ENCODE data around the gene SMAD9. TPM values are rescaled to one million over a fixed set of nuclear protein-coding genes. Genes with fewer than 3 reads are reported as not detected.
"Not testable (repeated sequence)": the region's sequence is repeated elsewhere in the genome, so short reads cannot be mapped to it uniquely, and the experiment has no call there.

Gene SMAD9
- total RNA-seq, 2 donors from 2014 or later, result 1.6 to 1.8 TPM

DNA sequence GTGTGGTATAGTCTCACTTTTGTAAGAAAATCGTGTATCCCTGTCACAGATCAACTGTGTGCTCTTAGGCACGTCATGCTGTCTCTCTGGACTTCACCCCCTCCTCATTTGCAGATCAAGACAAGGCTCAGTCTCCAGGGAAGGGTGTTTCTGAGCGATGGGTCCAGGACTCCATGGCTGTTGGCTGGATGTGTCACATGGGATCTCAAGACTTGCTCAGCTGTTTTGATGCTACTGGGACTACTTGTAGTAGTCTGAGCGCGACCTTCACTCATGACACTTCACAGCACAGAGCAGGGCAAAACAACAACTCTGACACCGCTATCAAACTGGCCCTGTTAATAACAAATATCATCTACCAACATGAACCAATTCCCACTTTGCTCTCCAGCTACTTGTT, 36.2 kb downstream of the SMAD9 start:
- H3K4me1 ChIP-seq, result no peaks in the 10 kb centered on the region
- H3K4me3 ChIP-seq, result no peak overlapping the region
- DNase-seq, result no peak
- no peak for ATAC-seq
- H3K9me3 ChIP-seq, result no peaks in the 10 kb centered on the region
- TF ChIP-seq POLR2A (IDR thresholded peaks at IDR 0.05) (no peak), CTCF (IDR thresholded peaks at IDR 0.05) (no peak)
- H3K27me3 ChIP-seq, result no peaks in the 10 kb centered on the region
- intact Hi-C loops (cut with DNase I), result no loop called here
- 67 to 81% methylated on average over 6 of the region's 6 CpGs for WGBS, 2 donors
- no peaks in the 10 kb centered on the region for H3K36me3 ChIP-seq (replicated peaks in 1 of 2; ENCODE audit: insufficient read depth in 1 of 2, low read depth in 2 of 2)
- no peak overlapping the region for H3K27ac ChIP-seq

GRCh38 chr13:36883392-36883791, 36.6 kb downstream of the SMAD9 start:
- not testable (repeated sequence) for DNase-seq

GRCh38 chr13:36882829-36883390, 37.1 kb downstream of the SMAD9 start:
- Histone ChIP-seq H3K4me3 (no peak overlapping the region), H3K36me3 (replicated peaks in 1 of 2; ENCODE audit: insufficient read depth in 1 of 2, low read depth in 2 of 2) (no peaks in the 10 kb centered on the region), H3K27me3 (no peaks in the 10 kb centered on the region), H3K27ac (no peak overlapping the region), H3K9me3 (no peaks in the 10 kb centered on the region), H3K4me1 (no peaks in the 10 kb centered on the region)
- intact Hi-C loops (cut with DNase I), result no loop called here
- no peak for ATAC-seq
- no peak for DNase-seq
- TF ChIP-seq CTCF (IDR thresholded peaks at IDR 0.05) (no peak), POLR2A (IDR thresholded peaks at IDR 0.05) (no peak)
- 70 to 72% methylated on average over 6 of the region's 6 CpGs for WGBS, 2 donors

More at GRCh38 chr13:36883392-36883791, 36.6 kb downstream of the SMAD9 start:
- H3K36me3 ChIP-seq (replicated peaks in 1 of 2; ENCODE audit: insufficient read depth in 1 of 2, low read depth in 2 of 2); intact Hi-C loops (cut with DNase I); ATAC-seq; H3K4me1 ChIP-seq; H3K27ac ChIP-seq; H3K27me3 ChIP-seq; H3K9me3 ChIP-seq; H3K4me3 ChIP-seq: not testable (repeated sequence)
- whole genome bisulfite sequencing, 2 donors, result 86 to 87% methylated on average over 5 of the region's 5 CpGs

- Histone ChIP-seq H3K36me3 (replicated peaks in 1 of 2; ENCODE audit: insufficient read depth in 1 of 2, low read depth in 2 of 2) (no peaks in the 10 kb centered on the region), H3K27ac (no peak overlapping the region), H3K4me3 (no peak overlapping the region), H3K9me3 (no peaks in the 10 kb centered on the region), H3K4me1 (no peaks in the 10 kb centered on the region), H3K27me3 (no peaks in the 10 kb centered on the region)
- no peak for ATAC-seq
- no peak for DNase-seq
- 44 to 52% methylated on average over 2 of the region's 2 CpGs for WGBS, 2 donors
- intact Hi-C loops (cut with DNase I), result no loop called here
- no peak for TF ChIP-seq POLR2A (IDR thresholded peaks at IDR 0.05)
- no peak for TF ChIP-seq CTCF (IDR thresholded peaks at IDR 0.05)
These were observed 39.1 kb downstream of the SMAD9 start for GRCh38 chr13:36880961-36881360.

- no peaks in the 10 kb centered on the region for H3K36me3 ChIP-seq (replicated peaks in 1 of 2; ENCODE audit: insufficient read depth in 1 of 2, low read depth in 2 of 2)
- intact Hi-C loops (cut with DNase I), result no loop called here
- no peak for ATAC-seq
These were observed 40.7 kb downstream of the SMAD9 start for GRCh38 chr13:36879218-36879938.

More at GRCh38 chr13:36879218-36879938, 40.7 kb downstream of the SMAD9 start:
- 80 to 86% methylated on average over 23 to 34 of the region's 34 CpGs for WGBS, 2 donors
- Histone ChIP-seq H3K27ac (no peak overlapping the region), H3K9me3 (no peaks in the 10 kb centered on the region), H3K4me3 (no peak overlapping the region), H3K27me3 (no peaks in the 10 kb centered on the region), H3K4me1 (no peaks in the 10 kb centered on the region)
- no peak for DNase-seq
- no peak for TF ChIP-seq CTCF (IDR thresholded peaks at IDR 0.05)
- TF ChIP-seq POLR2A (IDR thresholded peaks at IDR 0.05), result no peak
